ENCODE measurements around the gene DCLK1. TPM values are rescaled to one million over a fixed set of nuclear protein-coding genes. Genes with fewer than 3 reads are reported as not detected.

Gene DCLK1
- total RNA-seq, 3 donors from 2014 or later (not counting 1 experiment from before 2014, with no cell fraction given) = not detected

DNA sequence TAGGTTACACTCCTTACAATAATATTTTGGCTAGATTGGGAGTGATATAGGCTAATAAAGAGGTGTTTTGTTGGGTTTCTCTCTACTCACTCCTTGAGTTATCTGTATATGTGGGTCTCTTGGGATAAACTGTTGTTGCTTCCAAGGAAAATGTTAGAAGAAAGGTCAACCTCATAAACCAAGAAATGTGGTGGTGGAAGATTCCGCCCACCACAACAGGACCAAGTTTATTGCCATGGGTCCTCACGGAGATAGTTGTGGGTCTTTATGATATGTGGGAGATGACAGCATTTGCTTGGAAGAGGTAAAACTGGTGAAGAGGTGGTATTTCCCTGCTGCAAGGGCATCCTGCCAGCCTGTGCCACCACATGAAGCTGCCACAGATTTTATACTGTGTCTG lies 259.6 kb downstream of the DCLK1 start:
- no peaks in the 10 kb centered on the region for H3K4me1 ChIP-seq (ENCODE audit: control insufficient read depth, insufficient read depth, low read length)
- TF ChIP-seq, protein P1, sequence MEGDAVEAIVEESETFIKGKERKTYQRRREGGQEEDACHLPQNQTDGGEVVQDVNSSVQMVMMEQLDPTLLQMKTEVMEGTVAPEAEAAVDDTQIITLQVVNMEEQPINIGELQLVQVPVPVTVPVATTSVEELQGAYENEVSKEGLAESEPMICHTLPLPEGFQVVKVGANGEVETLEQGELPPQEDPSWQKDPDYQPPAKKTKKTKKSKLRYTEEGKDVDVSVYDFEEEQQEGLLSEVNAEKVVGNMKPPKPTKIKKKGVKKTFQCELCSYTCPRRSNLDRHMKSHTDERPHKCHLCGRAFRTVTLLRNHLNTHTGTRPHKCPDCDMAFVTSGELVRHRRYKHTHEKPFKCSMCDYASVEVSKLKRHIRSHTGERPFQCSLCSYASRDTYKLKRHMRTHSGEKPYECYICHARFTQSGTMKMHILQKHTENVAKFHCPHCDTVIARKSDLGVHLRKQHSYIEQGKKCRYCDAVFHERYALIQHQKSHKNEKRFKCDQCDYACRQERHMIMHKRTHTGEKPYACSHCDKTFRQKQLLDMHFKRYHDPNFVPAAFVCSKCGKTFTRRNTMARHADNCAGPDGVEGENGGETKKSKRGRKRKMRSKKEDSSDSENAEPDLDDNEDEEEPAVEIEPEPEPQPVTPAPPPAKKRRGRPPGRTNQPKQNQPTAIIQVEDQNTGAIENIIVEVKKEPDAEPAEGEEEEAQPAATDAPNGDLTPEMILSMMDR (IDR thresholded peaks at IDR 0.05) = no peak
- ATAC-seq (no peak), DNase-seq (no peak)
- no peaks in the 10 kb centered on the region for H3K36me3 Mint-ChIP-seq
- H3K27ac ChIP-seq (ENCODE audit: low read length) = no peak overlapping the region
- 82% methylated on average over 2 of the region's 2 CpGs for WGBS (ENCODE audit: insufficient coverage)
- H3K9me3 ChIP-seq (ENCODE audit: control insufficient read depth, insufficient read depth, low read length) = no peaks in the 10 kb centered on the region
- H3K4me1 Mint-ChIP-seq = no peaks in the 10 kb centered on the region
- intact Hi-C loops (cut with micrococcal nuclease) = no loop called here
- no peak overlapping the region for H3K27ac Mint-ChIP-seq
- H3K9me3 Mint-ChIP-seq = peaks cover 7 to 9% of the 10 kb centered on the region in 2 donors
- H3K27me3 ChIP-seq (ENCODE audit: control insufficient read depth, insufficient read depth, low read length) = no peaks in the 10 kb centered on the region
- no peaks in the 10 kb centered on the region for H3K36me3 ChIP-seq (ENCODE audit: control insufficient read depth, insufficient read depth, low read length)
- H3K4me3 ChIP-seq (ENCODE audit: low read length) = no peak overlapping the region
- no peak overlapping the region for H3K4me3 Mint-ChIP-seq
- H3K27me3 Mint-ChIP-seq (ENCODE audit: low read depth in 2 of 2) = no peaks in the 10 kb centered on the region

DNA sequence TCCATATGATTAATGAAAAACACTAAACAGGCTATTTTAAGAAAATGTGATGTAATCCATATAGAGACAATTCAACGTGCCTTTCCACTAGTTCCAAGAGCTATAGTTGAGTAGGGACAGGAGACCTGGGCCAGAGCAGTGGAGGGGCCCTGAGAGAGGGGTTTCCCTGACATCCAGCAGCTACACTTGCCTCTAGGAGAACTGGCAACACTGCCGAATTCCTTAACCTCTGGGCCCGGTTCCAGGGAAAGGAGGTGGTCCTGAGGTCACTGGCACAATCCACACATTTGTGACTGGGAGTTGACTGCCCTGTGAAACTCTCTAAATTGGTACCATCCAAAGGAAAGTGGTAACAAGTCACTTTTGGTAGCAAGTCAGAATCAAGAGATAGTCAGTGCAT lies 264.4 kb downstream of the DCLK1 start:
- H3K4me3 Mint-ChIP-seq = no peak overlapping the region
- no peaks in the 10 kb centered on the region for H3K27me3 Mint-ChIP-seq (ENCODE audit: low read depth in 2 of 2)
- TF ChIP-seq, protein P1 (IDR thresholded peaks at IDR 0.05) = no peak
- peaks cover 5 to 7% of the 10 kb centered on the region in 2 donors for H3K9me3 Mint-ChIP-seq
- DNase-seq = no peak
- Histone ChIP-seq H3K4me3 (ENCODE audit: low read length) (no peak overlapping the region), H3K9me3 (ENCODE audit: control insufficient read depth, insufficient read depth, low read length) (no peaks in the 10 kb centered on the region), H3K27me3 (ENCODE audit: control insufficient read depth, insufficient read depth, low read length) (no peaks in the 10 kb centered on the region), H3K36me3 (ENCODE audit: control insufficient read depth, insufficient read depth, low read length) (no peaks in the 10 kb centered on the region), H3K4me1 (ENCODE audit: control insufficient read depth, insufficient read depth, low read length) (no peaks in the 10 kb centered on the region), H3K27ac (ENCODE audit: low read length) (no peak overlapping the region)
- H3K27ac Mint-ChIP-seq = no peak overlapping the region
- WGBS (ENCODE audit: insufficient coverage) = 61% methylated on average over 3 of the region's 3 CpGs
- ATAC-seq = no peak
- no peaks in the 10 kb centered on the region for H3K4me1 Mint-ChIP-seq
- intact Hi-C loops (cut with micrococcal nuclease) = no loop called here
- no peaks in the 10 kb centered on the region for H3K36me3 Mint-ChIP-seq

DNA sequence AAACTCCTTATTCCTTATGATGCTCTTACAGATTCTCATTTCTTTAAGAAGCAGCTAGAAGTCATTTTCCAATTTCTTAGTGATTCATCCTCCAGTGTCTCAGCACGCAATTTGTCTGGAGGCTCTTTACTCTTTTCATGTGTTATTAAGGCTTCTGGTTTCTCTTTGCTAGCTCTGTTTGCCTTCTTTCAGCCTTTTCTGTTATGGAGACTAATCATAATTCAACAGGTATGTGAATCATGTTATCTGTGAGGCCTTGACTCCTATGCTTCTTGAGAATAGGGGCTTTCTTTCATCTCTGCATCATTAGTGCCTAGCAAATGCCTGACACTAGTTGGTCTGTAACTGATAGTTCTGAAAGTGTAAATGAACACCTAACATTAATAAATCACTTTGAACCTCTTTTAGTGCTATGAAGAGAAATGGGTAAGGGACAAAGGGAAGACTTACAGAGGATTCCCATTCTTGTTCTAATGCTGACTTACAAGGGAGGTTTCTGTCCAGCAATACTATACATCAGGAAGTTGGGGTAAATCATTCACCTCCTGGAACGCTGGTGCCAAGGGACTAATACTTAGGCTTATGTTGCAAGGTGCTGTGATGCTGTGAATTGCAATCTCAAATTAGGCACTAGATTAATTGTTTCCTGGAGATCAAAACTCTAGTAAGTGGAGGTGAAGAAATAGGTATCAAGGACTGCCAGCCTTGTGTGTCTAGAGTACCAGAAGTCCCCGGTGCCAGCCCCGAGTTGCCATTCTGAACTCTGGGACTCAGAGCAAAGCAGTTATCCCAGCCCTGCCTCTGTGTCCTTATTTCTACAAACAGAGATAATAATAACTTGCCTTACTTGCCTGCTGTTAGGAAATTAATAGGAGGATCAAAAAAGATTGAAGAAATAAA lies 265.6 kb downstream of the DCLK1 start:
- no peaks in the 10 kb centered on the region for H3K36me3 Mint-ChIP-seq

More for the DNA sequence above, 265.6 kb downstream of the DCLK1 start:
- DNase-seq (no peak), ATAC-seq (no peak)
- Histone ChIP-seq H3K27ac (ENCODE audit: low read length) (no peak overlapping the region), H3K4me3 (ENCODE audit: low read length) (no peak overlapping the region), H3K9me3 (ENCODE audit: control insufficient read depth, insufficient read depth, low read length) (no peaks in the 10 kb centered on the region), H3K36me3 (ENCODE audit: control insufficient read depth, insufficient read depth, low read length) (no peaks in the 10 kb centered on the region), H3K4me1 (ENCODE audit: control insufficient read depth, insufficient read depth, low read length) (no peaks in the 10 kb centered on the region), H3K27me3 (ENCODE audit: control insufficient read depth, insufficient read depth, low read length) (no peaks in the 10 kb centered on the region)
- Mint-ChIP-seq H3K9me3 (peaks cover 7 to 11% of the 10 kb centered on the region in 2 donors), H3K4me1 (no peaks in the 10 kb centered on the region), H3K27ac (no peak overlapping the region), H3K27me3 (ENCODE audit: low read depth in 2 of 2) (no peaks in the 10 kb centered on the region), H3K4me3 (no peak overlapping the region)
- intact Hi-C loops (cut with micrococcal nuclease) = no loop called here
- TF ChIP-seq, protein P1 (IDR thresholded peaks at IDR 0.05) = no peak
- WGBS (ENCODE audit: insufficient coverage) = 89% methylated on average over 4 of the region's 4 CpGs

Measured in natural killer cell (primary cell).